SK-N-MC (cell line): ENCODE results near the gene ITGAE.

Experiments
- EZH2 ChIP-seq: fragments of 200-600 bp; sonication (generic); IDR thresholded peaks from one replicate; pipeline ENCODE4 v1.6.1; 2017; ENCODE audit warnings: antibody characterized with exemption
- FOXP2 ChIP-seq: optimal IDR thresholded peaks from 2 replicates; pipeline ENCODE3; 2011; ENCODE audit warnings: mild to moderate bottlenecking, moderate library complexity; ENCODE audit not compliant: insufficient read depth; ENCODE audit errors: extremely low read length, control extremely low read depth
- POLR2AphosphoS5 ChIP-seq: IDR thresholded peaks from 2 replicates; pipeline ENCODE4 v1.6.1; 2012; ENCODE audit warnings: mild to moderate bottlenecking, low read depth, low read length, borderline replicate concordance

GRCh38 chr17:3817851-3818605 lies 17.0 kb upstream of the ITGAE start:
- no peak for TF ChIP-seq POLR2AphosphoS5
- TF ChIP-seq EZH2: no peak
- TF ChIP-seq FOXP2: no peak
